SIG-M5 treated with dmso at 0.1 percent for 504 hours (cell line): ENCODE measurements around the gene VSX2.
"Not testable (repeated sequence)": the region's sequence is repeated elsewhere in the genome, so short reads cannot be mapped to it uniquely, and the experiment has no call there.

Experiments
- DNase-seq: peaks from one replicate; lab custom pipeline; 2025; ENCODE audit not compliant: unreplicated experiment; lab: John Stamatoyannopoulos, UW

The VSX2 gene

DNA sequence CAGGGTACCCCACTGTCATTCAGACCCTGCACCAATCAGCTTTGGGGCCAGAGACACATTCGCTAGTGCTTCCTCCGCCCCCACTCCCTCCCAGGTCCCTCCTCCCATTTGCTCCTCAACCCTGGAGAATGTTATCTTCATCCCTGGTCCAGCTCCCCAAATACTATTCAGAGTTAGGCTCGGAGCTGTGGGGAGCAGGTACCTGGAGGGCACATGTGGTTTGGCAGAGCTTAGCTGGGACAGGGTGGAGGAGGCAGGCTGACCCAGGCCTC, 19.5 kb downstream of the VSX2 start:
- no peak for DNase-seq

GRCh38 chr14:74259513-74259912, 20.3 kb downstream of the VSX2 start:
- no peak for DNase-seq

DNA sequence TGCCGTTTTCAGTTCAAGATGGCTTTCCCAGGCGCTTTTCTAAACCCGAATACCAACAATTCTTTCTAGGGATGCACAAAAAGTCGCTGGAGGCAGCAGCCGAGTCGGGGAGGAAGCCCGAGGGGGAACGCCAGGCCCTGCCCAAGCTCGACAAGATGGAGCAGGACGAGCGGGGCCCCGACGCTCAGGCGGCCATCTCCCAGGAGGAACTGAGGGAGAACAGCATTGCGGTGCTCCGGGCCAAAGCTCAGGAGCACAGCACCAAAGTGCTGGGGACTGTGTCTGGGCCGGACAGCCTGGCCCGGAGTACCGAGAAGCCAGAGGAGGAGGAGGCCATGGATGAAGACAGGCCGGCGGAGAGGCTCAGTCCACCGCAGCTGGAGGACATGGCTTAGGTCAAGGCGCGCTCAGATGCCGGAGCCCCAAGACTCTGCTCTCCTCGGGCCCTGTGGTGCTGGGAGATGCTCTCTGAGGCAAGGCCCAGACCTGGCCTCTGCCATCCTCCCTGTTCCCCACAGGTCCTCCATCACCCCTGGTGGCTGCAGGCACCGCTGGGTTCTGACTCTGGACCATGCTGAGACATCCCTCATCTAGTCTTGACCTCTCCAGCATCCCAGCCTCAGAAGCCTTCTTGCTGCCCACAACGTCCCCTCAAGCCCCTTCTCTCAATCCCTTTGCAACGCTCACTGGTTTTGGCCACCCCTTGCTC, 21.4 kb downstream of the VSX2 start:
- no peak for DNase-seq

DNA sequence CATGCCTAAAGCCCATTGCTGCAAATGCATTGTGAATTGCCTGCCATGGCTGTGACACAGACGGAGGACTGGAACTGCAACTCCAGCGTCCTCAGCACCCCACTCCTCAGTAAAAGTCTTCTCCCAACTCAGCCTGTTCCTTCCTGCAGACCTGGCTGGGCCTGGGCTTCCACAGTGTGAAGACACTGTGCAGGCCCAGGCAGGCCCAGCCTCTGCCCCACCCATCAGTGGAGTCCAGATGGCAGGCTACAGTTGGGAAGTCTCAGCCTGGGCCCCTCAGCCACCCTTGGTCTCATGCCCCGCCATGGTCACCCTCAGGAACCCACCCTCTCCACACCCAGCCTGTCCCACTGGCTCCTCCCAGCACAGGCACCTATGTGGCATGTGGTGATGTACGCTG, 22.0 kb downstream of the VSX2 start:
- no peak for DNase-seq

- DNase-seq, result no peak
These were observed 22.8 kb downstream of the VSX2 start for GRCh38 chr14:74262076-74262475.

GRCh38 chr14:74263181-74263580, 23.9 kb downstream of the VSX2 start:
- no peak for DNase-seq

DNA sequence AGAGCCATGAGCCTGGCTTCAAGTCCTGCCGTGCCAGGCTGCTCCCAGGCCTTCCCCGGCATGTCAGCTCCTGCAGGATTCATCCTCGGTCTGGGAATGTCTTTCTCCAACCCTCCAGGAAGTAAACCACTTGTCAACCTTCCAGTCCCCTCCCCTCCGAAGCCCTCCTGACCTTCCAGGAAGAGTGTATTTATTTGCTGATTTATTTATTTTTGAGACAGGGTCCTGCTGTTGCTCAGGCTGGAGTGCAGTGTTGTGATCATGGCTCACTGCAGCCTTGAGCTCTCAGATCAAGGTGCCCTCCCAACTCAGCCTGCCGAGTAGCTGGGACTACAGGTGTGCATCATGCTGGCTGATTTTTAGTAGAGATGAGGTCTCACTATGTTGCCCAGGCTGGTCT, 24.7 kb downstream of the VSX2 start:
- no peak for DNase-seq

DNA sequence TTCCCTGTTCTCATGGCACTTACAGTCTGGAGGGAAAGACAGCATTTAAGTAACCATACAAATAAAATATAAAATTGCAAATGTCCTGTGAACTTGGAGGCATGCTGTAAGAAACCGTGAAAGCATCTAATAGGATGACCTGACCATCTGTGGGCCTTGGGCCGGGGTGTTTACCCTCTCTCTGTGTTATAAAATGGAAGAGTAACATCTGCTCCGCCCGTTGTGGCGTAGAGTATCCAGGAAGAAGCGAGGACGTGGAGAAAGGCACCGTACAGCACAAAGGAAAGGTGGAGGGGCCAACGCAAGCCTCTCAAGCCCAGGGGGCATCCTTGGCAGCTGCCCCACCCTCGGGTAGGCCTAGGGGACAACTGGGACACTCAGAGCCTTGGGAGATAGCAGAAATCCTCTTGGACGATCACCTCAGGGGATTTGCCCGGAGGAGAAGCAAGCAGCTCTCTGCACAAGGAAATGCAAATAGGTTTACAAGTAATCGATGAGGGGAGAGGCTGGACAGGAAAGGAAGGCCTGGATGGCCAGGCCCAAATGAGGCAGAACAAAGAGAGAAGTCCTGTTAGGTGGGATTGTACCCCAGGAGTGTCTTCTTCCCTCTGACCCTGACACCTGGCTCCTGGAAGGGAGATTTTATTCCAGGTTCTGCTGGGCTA, 26.2 kb downstream of the VSX2 start:
- DNase-seq, result no peak

GRCh38 chr14:74267588-74267987, 28.3 kb downstream of the VSX2 start:
- no peak for DNase-seq

- DNase-seq, result not testable (repeated sequence)
These were observed 31.3 kb downstream of the VSX2 start for GRCh38 chr14:74270382-74271177.

- no peak for DNase-seq
These were observed 32.1 kb downstream of the VSX2 start for GRCh38 chr14:74271365-74271764.

DNA sequence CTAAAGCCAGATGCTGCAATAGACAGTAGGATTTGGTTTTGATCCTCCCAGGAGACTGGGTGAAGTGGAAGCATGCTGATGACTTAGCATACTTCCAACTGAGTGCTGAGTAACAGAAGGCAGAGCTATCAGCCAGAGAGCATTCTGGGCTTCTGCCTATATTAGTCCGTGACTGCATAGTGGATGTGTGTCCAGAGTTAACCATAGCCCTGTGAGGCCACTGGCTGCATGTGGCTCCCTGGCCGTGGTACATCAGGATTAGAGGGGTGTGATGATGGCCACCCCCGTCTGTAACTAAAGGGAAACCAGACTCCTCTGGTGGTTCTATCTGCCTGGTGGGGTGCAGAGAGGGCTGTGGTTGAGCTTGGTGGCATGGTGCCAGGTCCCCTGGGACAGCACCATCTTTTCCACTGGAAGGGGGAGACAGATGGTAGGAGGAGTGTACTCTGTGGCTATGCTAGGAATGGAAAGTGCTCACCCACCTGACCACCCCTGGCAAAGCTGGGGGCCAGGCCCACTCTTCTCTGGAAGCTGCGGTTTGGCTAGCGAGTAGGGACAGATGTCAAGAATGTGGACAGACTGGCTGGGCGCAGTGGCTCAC, 36.1 kb downstream of the VSX2 start:
- DNase-seq, result no peak

- DNase-seq, result no peak
These were observed 38.8 kb downstream of the VSX2 start for GRCh38 chr14:74278080-74278479.

- no peak for DNase-seq
These were observed 41.8 kb downstream of the VSX2 start for GRCh38 chr14:74281069-74281468.

DNA sequence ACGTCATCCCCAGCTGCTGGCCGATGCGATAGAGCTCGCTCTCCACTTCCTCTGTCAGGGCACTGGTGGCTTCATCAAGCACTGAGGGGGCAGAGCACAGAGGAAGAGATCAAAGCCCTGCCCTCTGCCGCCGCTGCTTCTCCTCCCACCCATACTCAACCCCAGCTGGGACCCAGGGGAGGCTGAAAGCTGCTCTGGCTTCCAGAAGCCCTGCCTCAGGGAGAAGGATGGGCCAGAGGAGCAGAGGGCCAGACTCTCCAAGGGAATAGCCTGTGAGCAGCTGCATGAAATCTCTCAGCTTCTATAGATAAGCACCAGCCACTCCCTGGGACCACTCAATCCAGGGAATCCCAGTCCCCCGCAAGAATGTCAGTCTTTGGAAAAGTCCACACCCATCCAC, 47.5 kb downstream of the VSX2 start:
- no peak for DNase-seq

DNA sequence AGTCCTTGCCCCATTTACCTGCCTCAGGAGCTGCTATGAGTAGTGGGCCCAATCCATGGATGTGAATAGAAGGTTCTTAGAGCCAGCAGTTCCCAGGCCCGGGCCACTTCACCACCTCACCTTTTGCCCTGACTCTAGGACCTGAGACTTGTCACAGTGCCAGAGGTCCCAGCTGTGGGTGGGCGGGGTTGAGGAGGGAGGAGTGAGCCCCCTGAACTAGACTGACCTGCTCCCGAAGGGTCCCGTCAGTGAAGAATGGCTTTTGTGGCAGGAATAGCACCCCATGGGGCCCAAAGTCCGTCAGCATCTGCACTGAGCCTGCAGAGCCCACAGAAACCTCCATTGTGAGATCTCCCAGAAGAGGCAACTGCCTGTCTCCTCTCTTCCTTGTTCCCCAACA, 50.6 kb downstream of the VSX2 start:
- DNase-seq, result no peak

GRCh38 chr14:74290415-74290814, 51.2 kb downstream of the VSX2 start:
- DNase-seq, result peak; percentile 4

DNA sequence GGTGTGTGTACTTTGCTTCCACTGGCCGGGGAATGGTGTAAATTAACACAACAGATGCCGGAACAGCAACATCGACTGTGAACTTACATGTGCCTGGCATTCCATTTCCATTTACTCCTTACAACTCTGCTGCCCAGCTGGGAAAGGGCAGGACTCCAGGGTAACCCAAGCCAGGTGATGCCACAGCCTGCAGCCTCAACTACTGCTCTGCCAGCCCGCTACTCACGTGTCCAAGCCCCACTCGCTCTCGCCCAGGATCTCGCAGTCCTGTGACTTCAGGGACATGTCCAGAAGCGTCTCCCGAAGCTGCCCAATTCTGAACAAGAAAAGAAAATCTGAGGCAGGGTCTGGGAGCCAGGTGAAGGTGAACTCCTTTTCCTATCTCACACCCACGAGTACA, 52.8 kb downstream of the VSX2 start:
- DNase-seq, result no peak

- no peak for DNase-seq
These were observed 54.4 kb downstream of the VSX2 start for GRCh38 chr14:74293606-74294005.

GRCh38 chr14:74296037-74296467, 56.8 kb downstream of the VSX2 start:
- no peak for DNase-seq

DNA sequence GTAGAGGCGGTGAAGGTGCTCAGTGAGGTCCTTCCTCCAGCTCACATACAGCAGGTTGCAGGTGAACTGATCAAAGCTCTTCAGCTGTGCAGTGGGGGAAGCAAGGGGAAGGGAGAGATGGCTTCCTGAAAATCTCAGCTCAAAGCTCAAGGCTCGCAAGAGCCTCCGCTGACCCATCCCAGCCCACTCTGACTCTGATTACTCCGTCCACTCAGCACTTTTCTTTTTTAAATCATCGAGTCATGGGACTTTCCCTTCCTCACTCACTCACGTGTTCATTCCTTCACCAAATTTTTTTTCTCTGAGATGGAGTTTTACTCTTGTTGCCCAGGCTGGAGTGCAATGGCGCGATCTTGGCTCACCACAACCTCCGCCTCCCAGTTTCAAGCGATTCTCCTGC, 58.7 kb downstream of the VSX2 start:
- no peak for DNase-seq

GRCh38 chr14:74299061-74299545, 59.9 kb downstream of the VSX2 start:
- DNase-seq, result no peak
